Neural cell (in vitro differentiated cells): Measurements from ENCODE around the gene MEIS1. TPM values are rescaled to one million over a fixed set of nuclear protein-coding genes. Genes with fewer than 3 reads are reported as not detected.

Experiments
- H2AFZ ChIP-seq: fragments of 200-600, 300-800 bp; sonication (generic), shearing (Covaris generic); 2 replicates; pipeline ENCODE4 v1.6.0; 2014; ENCODE audit warnings: low read depth, mild to moderate bottlenecking, antibody characterized with exemption, low read length, moderate library complexity
- H3F3A ChIP-seq: fragments of 200-600 bp; shearing (Covaris generic); 2 replicates; pipeline ENCODE4 v1.6.1; 2016; ENCODE audit warnings: mild to moderate bottlenecking, moderate library complexity, mixed read lengths, antibody characterized with exemption, low read length; ENCODE audit not compliant: insufficient read depth, poor library complexity, severe bottlenecking
- H3K27ac ChIP-seq: fragments of 200-600, 300-800 bp; sonication (generic), shearing (Covaris generic); 2 replicates; pipeline ENCODE4 v1.5.1; 2014; ENCODE audit warnings: mild to moderate bottlenecking, low read length, moderate library complexity
- H3K27me3 ChIP-seq: fragments of 300-800, 200-600 bp; sonication (generic), shearing (Covaris generic); 2 replicates; pipeline ENCODE4 v1.6.0; 2014; ENCODE audit warnings: mild to moderate bottlenecking, low read depth, low read length, moderate library complexity; ENCODE audit not compliant: insufficient read depth
- H3K36me3 ChIP-seq: fragments of 300-800, 200-600 bp; sonication (generic), shearing (Covaris generic); 2 replicates; pipeline ENCODE4 v1.5.1; 2014; ENCODE audit warnings: mild to moderate bottlenecking, antibody characterized with exemption, low read length, moderate library complexity; ENCODE audit not compliant: insufficient read depth
- H3K4me2 ChIP-seq: fragments of 300-800, 200-600 bp; sonication (generic), shearing (Covaris generic); 2 replicates; pipeline ENCODE4 v1.6.0; 2014; ENCODE audit warnings: mild to moderate bottlenecking, low read length
- H3K4me3 ChIP-seq: fragments of 300-800, 200-600 bp; sonication (generic), shearing (Covaris generic); 2 replicates; pipeline ENCODE4 v1.5.1; 2014; ENCODE audit warnings: mild to moderate bottlenecking, low read length, moderate library complexity
- H3K79me2 ChIP-seq: fragments of 200-600 bp; shearing (Covaris generic); replicated peaks from 2 replicates; pipeline ENCODE4 v1.6.0; 2014; ENCODE audit warnings: mild to moderate bottlenecking, low read length, moderate library complexity; ENCODE audit not compliant: insufficient read depth
- H3K9ac ChIP-seq: fragments of 300-800, 200-600 bp; sonication (generic), shearing (Covaris generic); 2 replicates; pipeline ENCODE4 v1.6.1; 2016; ENCODE audit warnings: mild to moderate bottlenecking, low read length, mixed read lengths
- H3K9me2 ChIP-seq: fragments of 200-600 bp; shearing (Covaris generic); 2 replicates; pipeline ENCODE4 v1.6.1; 2016; ENCODE audit warnings: mild to moderate bottlenecking, low read length, mixed read lengths; ENCODE audit not compliant: insufficient read depth
- H3K9me3 ChIP-seq: fragments of 200-600, 300-800 bp; sonication (generic), shearing (Covaris generic); 2 replicates; pipeline ENCODE4 v1.6.1; 2016; ENCODE audit warnings: mild to moderate bottlenecking, mixed run types, low read length, moderate library complexity, mixed read lengths
- H4K20me1 ChIP-seq: fragments of 200-600 bp; shearing (Covaris generic); 2 replicates; pipeline ENCODE4 v1.6.1; 2016; ENCODE audit warnings: mild to moderate bottlenecking, mixed run types; ENCODE audit not compliant: insufficient read depth
- EP300 ChIP-seq: fragments of 450-650 bp; conservative IDR thresholded peaks from 2 replicates; pipeline ENCODE4 v1.6.1; 2014; ENCODE audit warnings: antibody characterized with exemption, mild to moderate bottlenecking, moderate library complexity; ENCODE audit not compliant: poor library complexity, severe bottlenecking
- EZH2 ChIP-seq: fragments of 200-600, 300-800 bp; shearing (Covaris generic), sonication (generic); IDR thresholded peaks from 2 replicates; pipeline ENCODE4 v1.6.1; 2014; ENCODE audit warnings: antibody characterized with exemption, low read length, borderline replicate concordance, mild to moderate bottlenecking; ENCODE audit not compliant: insufficient read depth, poor library complexity, severe bottlenecking
- MXI1 ChIP-seq: fragments of 450-650 bp; conservative IDR thresholded peaks from 2 replicates; pipeline ENCODE4 v1.6.1; 2014; ENCODE audit warnings: antibody characterized with exemption, mild to moderate bottlenecking; ENCODE audit not compliant: poor library complexity, severe bottlenecking
- POLR2AphosphoS5 ChIP-seq: IDR thresholded peaks from 2 replicates; pipeline ENCODE4 v1.6.1; 2012
- RAD21 ChIP-seq: fragments of 450-650 bp; conservative IDR thresholded peaks from 2 replicates; pipeline ENCODE4 v1.6.1; 2014; ENCODE audit warnings: antibody characterized with exemption, mild to moderate bottlenecking, moderate library complexity
- REST ChIP-seq: IDR thresholded peaks from 2 replicates; pipeline ENCODE4 v1.6.1; 2012; ENCODE audit warnings: borderline replicate concordance
- SMC3 ChIP-seq: fragments of 450-650 bp; conservative IDR thresholded peaks from 2 replicates; pipeline ENCODE4 v1.6.1; 2014; ENCODE audit warnings: antibody characterized with exemption, mild to moderate bottlenecking, moderate library complexity; ENCODE audit not compliant: poor library complexity
- TAF1 ChIP-seq: IDR thresholded peaks from 2 replicates; pipeline ENCODE4 v1.6.1; 2012; ENCODE audit warnings: low read depth
- polyA plus RNA-seq: library from polyadenylated mRNA; depleted of rRNA; stranded (reverse); fragments of >200 nt; gene quantifications from 2 replicates; pipeline ENCODE4 v1.2.3, GENCODE V29; 2014
- TF ChIP-seq, protein P1 (sequence below): fragments of 450-650 bp; IDR thresholded peaks from 2 replicates; pipeline ENCODE4 v1.5.1; 2014; ENCODE audit warnings: antibody characterized with exemption, mild to moderate bottlenecking, moderate library complexity; ENCODE audit not compliant: poor library complexity, severe bottlenecking

MEIS1 gene
- polyA plus RNA-seq, 1 donor from 2014 or later = 46.5 TPM

DNA sequence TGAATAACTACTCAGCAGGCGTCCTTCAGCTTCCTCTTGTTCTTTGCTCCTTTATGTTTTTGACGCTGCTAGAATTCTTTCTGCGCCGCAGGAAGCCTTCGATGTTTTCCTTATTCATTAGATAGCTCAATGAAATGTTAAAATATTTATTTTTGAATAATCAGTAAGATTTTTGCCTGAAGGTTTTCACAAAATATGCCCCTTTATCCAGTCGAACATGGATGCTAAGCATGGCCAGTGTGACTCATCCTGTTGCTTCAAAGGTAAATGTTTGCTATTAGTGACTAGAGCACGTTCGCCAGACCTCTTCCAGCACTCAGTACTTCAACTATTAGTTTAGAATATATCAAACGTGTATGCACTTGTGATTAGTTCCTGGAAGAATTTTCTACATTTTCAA is 7.6 kb upstream of the MEIS1 start:
- Histone ChIP-seq H3K27me3 (peaks cover 58% of the 10 kb centered on the region), H3K9me2 (no peaks in the 10 kb centered on the region), H3K9ac (no peak overlapping the region), H3K27ac (no peak overlapping the region), H3K9me3 (no peaks in the 10 kb centered on the region), H3F3A (no peaks in the 10 kb centered on the region), H4K20me1 (no peaks in the 10 kb centered on the region), H3K4me3 (no peak overlapping the region), H3K4me2 (no peak overlapping the region), H3K79me2 (no peaks in the 10 kb centered on the region), H3K36me3 (no peaks in the 10 kb centered on the region), H2AFZ (no peak overlapping the region)
- TF ChIP-seq POLR2AphosphoS5 = peak; percentile 14
- TF ChIP-seq, protein P1, sequence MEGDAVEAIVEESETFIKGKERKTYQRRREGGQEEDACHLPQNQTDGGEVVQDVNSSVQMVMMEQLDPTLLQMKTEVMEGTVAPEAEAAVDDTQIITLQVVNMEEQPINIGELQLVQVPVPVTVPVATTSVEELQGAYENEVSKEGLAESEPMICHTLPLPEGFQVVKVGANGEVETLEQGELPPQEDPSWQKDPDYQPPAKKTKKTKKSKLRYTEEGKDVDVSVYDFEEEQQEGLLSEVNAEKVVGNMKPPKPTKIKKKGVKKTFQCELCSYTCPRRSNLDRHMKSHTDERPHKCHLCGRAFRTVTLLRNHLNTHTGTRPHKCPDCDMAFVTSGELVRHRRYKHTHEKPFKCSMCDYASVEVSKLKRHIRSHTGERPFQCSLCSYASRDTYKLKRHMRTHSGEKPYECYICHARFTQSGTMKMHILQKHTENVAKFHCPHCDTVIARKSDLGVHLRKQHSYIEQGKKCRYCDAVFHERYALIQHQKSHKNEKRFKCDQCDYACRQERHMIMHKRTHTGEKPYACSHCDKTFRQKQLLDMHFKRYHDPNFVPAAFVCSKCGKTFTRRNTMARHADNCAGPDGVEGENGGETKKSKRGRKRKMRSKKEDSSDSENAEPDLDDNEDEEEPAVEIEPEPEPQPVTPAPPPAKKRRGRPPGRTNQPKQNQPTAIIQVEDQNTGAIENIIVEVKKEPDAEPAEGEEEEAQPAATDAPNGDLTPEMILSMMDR = no peak

DNA sequence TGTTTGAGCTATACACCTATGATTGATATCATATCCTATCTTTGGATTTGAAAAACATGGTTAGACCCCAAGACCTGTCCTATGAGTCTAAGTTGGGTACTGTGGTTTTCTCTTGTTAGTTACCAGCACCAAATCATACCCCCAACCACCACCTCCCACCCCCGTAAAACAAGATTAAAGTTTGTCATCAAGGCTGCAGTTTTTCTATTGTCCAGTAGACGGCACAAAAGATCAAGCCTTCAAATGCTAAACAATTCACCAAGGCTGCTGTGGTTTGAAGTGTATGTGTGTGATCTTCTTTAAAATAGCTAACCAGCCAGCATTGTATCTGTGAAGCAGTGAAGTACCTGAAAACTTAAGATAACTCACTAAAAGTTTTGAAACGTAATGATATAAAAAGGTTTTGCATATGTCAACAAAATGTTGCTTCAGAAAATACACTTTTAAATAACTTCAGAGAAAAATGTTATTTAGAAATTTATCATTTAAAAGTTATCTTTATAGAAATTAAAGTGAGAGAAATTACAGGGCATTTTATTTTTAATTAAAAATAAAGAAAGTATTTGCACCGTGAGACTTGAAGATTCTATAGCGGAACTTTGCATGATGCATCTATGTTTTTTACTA is 5.8 kb upstream of the MEIS1 start:
- no peaks in the 10 kb centered on the region for H3K9me3 ChIP-seq
- no peaks in the 10 kb centered on the region for H3F3A ChIP-seq
- no peak overlapping the region for H3K27ac ChIP-seq
- H3K9me2 ChIP-seq = no peaks in the 10 kb centered on the region
- H3K4me2 ChIP-seq = no peak overlapping the region
- no peaks in the 10 kb centered on the region for H3K36me3 ChIP-seq
- TF ChIP-seq POLR2AphosphoS5 (no peak), REST (no peak), EZH2 (no peak), EP300 (no peak), TAF1 (no peak), RAD21 (peak; percentile 91), SMC3 (peak; percentile 93), MXI1 (no peak)
- TF ChIP-seq, protein P1 = peak; percentile 92
- H3K9ac ChIP-seq = no peak overlapping the region
- H3K79me2 ChIP-seq = no peaks in the 10 kb centered on the region
- no peak overlapping the region for H3K4me3 ChIP-seq
- no peaks in the 10 kb centered on the region for H4K20me1 ChIP-seq
- peaks cover 52% of the 10 kb centered on the region for H3K27me3 ChIP-seq
- H2AFZ ChIP-seq = no peak overlapping the region
